HT-29 (cell line): Measurements from ENCODE around the gene DUSP8. TPM values are rescaled to one million over a fixed set of nuclear protein-coding genes. Genes with fewer than 3 reads are reported as not detected.

Source experiments
- total RNA-seq: library from RNA; depleted of rRNA; stranded (reverse); fragments of >200 nt; shearing (Covaris generic); gene quantifications from 2 replicates; pipeline ENCODE4 v1.2.3, GENCODE V29; 2014; rRNA removed

The DUSP8 gene
- total RNA-seq, 1 experiment from 2014 or later = 23.2 TPM

Other genes with a start within 250 kb of the DUSP8 start
- 0.52 and 0.76 TPM in 2 replicates for gene BRSK2, start 182.3 kb downstream of the DUSP8 start, total RNA-seq
- 56.6 and 67.2 TPM in 2 replicates for gene MOB2, start 85.5 kb downstream of the DUSP8 start, total RNA-seq
- not detected in 2 replicates for gene KRTAP5-1, start 13.0 kb upstream of the DUSP8 start, total RNA-seq
- gene KRTAP5-2, start 26.0 kb upstream of the DUSP8 start, total RNA-seq = not detected in 2 replicates
- not detected in 2 replicates for gene KRTAP5-3, start 36.2 kb upstream of the DUSP8 start, total RNA-seq
- gene KRTAP5-4, start 49.9 kb upstream of the DUSP8 start, total RNA-seq = not detected in 2 replicates
- gene KRTAP5-5, start 57.5 kb upstream of the DUSP8 start, total RNA-seq = not detected in 2 replicates
- gene KRTAP5-6, start 124.9 kb upstream of the DUSP8 start, total RNA-seq = not detected in 2 replicates
- 2.8 and 4.1 TPM in 2 replicates for gene IFITM10, start 178.3 kb upstream of the DUSP8 start, total RNA-seq
- 1,063 and 1,119 TPM in 2 replicates for gene CTSD, start 191.7 kb upstream of the DUSP8 start, total RNA-seq